T-helper 22 cell (primary cell): ENCODE measurements around the gene COPB2.
"Not testable (repeated sequence)": the region's sequence is repeated elsewhere in the genome, so short reads cannot be mapped to it uniquely, and the experiment has no call there.

Source experiments
- DNase-seq: peaks from one replicate; pipeline ENCODE4 v3.0.0-alpha.2; 2020; ENCODE audit warnings: low read depth

Gene COPB2

GRCh38 chr3:139389552-139390368 is at the start of gene COPB2:
Gene COPB2, minus strand, starts transcription at chr3:139389647. Its CDS starts 97 bp downstream, at chr3:139389550.
- DNase-seq, result peak; percentile 89

- no peak for DNase-seq
Measured at GRCh38 chr3:139434764-139435307, 45.4 kb upstream of the COPB2 start.

- DNase-seq, result no peak
Measured at GRCh38 chr3:139434228-139434627, 44.8 kb upstream of the COPB2 start.

- no peak for DNase-seq
Measured at GRCh38 chr3:139433089-139433488, 43.6 kb upstream of the COPB2 start.

GRCh38 chr3:139430493-139430892 is 41.0 kb upstream of the COPB2 start:
- no peak for DNase-seq

DNA sequence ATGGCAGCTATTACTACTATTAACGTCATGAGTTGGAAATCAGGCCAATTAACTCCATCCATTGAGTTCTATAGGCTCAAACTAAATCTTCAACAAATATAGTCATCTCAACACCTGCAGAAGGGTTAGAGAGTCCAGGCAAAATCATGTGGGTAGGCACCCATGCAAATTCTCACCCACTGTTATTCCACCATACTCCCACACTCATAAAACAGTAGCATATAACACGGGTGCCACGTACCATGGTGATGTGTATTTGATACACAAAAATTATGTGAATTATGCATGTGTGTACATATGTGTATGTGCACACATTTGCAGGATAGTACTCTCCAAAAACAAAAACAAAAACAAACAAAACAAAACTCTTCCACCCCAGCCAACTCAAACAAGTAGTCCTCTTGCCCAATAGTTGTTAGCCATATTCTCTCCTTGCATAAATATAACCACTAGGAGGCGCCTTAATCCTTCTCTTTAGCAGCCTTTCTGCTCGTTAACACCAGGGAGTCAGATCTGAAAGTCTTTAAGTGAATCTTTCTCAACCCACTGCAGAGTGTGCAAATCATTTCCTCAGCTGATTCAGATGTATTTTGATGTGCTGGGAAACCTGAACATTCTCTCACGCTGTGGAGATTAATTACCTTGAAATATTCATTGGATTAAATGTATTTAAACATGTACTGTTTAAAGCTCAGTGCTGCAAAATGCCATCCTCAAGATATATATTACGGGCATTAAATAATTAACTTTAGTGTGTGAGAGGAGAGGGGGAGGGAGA is 38.0 kb upstream of the COPB2 start:
- no peak for DNase-seq

DNA sequence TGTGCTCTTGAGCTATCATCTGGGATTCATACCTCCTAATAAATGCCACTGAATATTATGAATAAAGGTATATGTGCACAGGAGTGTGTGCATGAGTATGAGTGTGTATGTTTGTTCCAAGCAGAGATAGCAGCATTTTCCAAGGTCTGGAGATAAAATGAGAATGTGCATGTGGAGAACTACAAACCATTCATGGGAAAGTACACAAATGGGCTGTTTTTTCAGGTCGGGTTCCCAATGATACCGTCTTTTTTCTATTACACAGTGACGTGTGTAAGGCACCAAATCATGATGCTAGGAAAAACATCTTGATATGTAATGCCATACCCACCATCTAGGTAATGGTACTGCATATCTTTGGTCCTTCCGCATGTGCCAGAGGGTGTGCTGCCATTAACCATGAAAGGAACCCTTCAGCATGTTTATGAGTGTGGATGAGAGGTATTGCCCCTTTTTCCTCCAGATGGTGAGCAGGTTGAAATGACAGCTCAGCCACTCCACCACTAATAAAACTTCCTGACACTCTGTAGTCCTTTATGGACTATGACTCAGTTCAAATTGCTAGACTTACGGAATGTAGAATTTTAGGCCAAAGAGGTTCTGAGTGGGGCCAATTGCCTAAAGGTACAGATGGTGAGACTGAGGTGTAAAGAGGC is 36.4 kb upstream of the COPB2 start:
- no peak for DNase-seq

DNA sequence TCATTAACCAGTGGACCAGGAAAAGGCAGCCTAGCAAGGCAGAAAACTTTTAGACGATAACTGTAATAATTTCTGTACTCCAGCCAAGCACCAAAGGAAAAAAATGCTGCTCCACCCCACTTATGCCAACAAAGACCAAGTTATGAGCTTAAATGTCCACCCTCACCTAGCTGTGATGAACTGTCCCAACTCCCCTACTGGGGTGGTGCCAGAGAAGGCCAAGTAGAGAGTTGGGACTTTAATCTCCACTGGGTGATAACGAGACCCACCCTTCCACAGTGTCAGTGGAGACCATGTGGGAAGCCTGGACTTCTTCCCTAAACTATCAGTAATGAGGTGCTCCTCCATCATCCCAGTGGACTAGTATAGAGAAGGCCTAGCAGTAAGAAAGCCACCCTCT is 33.8 kb upstream of the COPB2 start:
- DNase-seq, result no peak

DNA sequence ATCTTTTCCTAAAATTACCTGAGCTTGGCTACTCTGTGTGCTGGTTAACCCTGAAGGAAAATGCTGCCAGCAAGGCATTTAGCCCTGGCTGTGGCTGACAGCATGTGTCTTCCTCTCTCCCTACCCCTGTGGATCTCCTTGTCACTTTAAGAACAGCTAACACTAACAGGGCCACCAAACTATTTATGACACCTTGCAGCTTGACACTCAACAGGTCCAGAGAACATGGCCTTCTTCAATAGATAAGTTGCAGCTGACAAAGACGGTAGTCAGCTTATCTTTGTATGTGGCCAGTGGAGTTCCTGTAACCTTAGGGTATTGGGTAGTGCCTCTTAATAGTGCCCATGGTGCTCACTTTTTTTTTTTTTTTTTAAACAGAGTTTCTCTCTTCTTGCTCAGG is 32.0 kb upstream of the COPB2 start:
- DNase-seq, result no peak

- no peak for DNase-seq
Measured at GRCh38 chr3:139421040-139421439, 31.6 kb upstream of the COPB2 start.

DNA sequence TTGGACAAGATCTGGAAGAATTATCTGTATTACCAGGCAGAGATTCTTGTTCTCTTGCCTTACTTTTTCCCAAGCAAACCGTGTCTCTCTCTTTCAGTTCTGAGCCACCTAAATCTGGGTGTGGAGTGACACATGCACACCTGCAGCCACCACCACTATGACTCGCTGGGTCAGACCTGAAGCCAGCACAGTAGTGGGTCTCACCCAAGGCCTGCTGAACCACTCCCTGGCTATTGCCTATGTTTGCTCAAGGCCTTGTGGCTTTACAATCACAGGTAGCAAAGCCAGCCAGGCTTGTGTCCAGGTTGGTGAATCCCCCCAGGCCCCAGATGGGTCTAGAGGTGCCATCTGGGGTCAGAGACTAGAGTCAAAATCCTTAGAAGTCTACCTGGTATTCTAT is 28.7 kb upstream of the COPB2 start:
- DNase-seq, result no peak

- DNase-seq, result no peak
Measured at GRCh38 chr3:139416275-139416674, 26.8 kb upstream of the COPB2 start.

GRCh38 chr3:139414608-139415224 is 25.3 kb upstream of the COPB2 start:
- DNase-seq, result no peak

- DNase-seq, result not testable (repeated sequence)
Measured at GRCh38 chr3:139412891-139413290, 23.4 kb upstream of the COPB2 start.

DNA sequence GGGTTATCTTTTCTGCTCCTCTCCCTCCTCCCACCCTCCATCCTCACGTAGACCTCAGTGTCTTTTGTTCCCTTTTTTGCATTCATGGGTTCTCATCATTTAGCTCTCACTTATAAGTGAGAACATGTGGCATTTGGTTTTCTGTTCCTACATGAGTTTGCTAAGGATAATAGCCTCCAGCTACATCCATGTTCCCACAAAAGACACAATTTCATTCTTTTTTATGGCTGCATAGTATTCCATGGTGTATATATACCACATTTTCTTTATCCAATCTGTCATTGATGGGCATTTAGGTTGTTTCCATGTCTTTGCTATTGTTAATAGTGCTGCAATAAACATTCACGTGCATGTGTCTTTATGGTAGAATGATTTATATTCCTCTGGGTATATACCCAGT is 11.7 kb upstream of the COPB2 start:
- not testable (repeated sequence) for DNase-seq

DNA sequence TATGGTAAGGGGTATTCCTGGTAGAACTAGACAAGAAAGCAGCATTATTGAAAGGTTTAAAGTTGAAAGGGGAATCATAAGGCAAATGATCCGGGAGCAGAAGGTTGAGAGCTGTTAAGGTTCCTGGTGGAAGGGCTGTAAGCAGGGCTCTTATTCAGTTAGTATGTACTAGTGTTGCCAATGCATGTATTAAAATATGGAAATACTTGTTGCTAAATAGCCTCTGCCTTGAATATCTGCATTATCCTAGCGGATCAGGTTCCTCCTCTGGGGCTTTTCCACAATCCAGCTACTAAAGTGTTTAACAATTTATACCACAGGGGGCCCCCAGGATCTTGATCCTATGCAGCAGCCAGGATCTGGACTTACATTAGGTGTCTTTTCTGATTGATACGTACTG is 7.3 kb upstream of the COPB2 start:
- DNase-seq, result no peak

- no peak for DNase-seq
Measured at GRCh38 chr3:139394116-139394515, 4.7 kb upstream of the COPB2 start.

DNA sequence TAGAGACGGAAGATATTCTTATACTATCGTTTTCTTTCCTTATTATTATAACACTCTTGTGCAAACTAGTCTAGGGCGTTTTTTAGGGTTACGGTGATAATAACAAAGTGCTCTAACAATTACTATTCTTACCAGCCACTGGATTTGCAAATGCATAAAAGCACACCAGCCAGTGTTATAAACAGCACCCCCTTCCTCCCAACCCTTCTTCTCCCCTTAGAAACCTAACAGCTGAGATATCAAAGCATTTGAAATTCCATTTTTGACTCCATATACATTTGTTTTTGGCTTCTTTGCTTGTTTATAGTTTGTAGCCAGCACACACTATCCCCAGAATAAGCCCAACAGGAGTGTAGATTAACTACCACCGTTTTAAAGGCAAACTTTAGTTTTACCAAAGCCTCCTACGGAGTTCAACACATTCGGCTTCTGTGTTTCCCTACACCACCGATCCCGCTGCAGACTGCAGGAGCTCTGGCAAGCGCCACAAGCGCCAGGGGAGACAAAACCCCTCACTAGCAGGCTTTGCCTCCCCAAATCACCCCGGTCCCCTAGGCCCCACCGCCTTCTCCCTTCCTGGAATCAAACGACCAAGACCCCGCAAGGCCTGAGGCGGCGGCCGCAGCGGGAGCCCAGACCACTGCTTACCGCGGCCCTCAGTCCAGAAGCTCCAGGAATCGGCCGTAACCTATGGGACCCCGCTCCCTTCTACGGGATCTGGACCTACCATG is 461 bp downstream of the COPB2 start:
- DNase-seq, result peak; percentile 1

GRCh38 chr3:139388077-139388476 is 1.4 kb downstream of the COPB2 start:
- DNase-seq, result no peak

GRCh38 chr3:139382291-139382690 is 7.2 kb downstream of the COPB2 start:
- not testable (repeated sequence) for DNase-seq

GRCh38 chr3:139380575-139380974 is 8.9 kb downstream of the COPB2 start:
- no peak for DNase-seq
